GM12878 (cell line): Measurements from ENCODE around the gene COL11A1. TPM values are rescaled to one million over a fixed set of nuclear protein-coding genes. Genes with fewer than 3 reads are reported as not detected.

Experiments used
- ATAC-seq: fragments of 200-7000 bp; cut with Tn5 transposase; 3 replicates; pipeline ENCODE4 v1.9.1; 2020; ENCODE audit warnings: mild to moderate bottlenecking, moderate library complexity
- BruUV-seq: library from RNA; stranded (reverse); fragments of 400-500 nt; replicated peaks from 2 replicates; lab custom pipeline; 2021; lab: Mats Ljungman, UMichigan
- CTCF ChIA-PET: fragments of 300-600 bp; sonication (Branson Sonifier 250); formaldehyde crosslinking; extraction: SDS; loops from one replicate; lab custom pipeline; 2021; ENCODE audit warnings: inconsistent platforms; lab: Yijun Ruan, JAX
- POLR2A ChIA-PET: fragments of 350-600 bp; formaldehyde crosslinking; extraction: SDS; loops from one replicate; lab custom pipeline; 2021; ENCODE audit warnings: inconsistent platforms; lab: Charles Lee
- RAD21 ChIA-PET: fragments of 300-600 bp; sonication (Branson Sonifier 250); formaldehyde crosslinking; loops from one replicate; lab custom pipeline; 2023; ENCODE audit warnings: antibody characterized with exemption; ENCODE audit not compliant: unreplicated experiment; lab: Charles Lee
- SMC1A ChIA-PET: fragments of 300-600 bp; sonication (Branson Sonifier 250); formaldehyde crosslinking; loops from one replicate; lab custom pipeline; 2023; ENCODE audit not compliant: unreplicated experiment, uncharacterized antibody; lab: Charles Lee
- DNase-seq: peaks from one replicate; pipeline ENCODE4 v3.0.0-alpha.2; 2011; ENCODE audit warnings: low read depth, low spot score
- FAIRE-seq: peaks from 3 replicates; lab custom pipeline; 2011; peaks lifted over from hg19 to GRCh38; lab: Jason Lieb, UNC
- H2AFZ ChIP-seq: 2 replicates; pipeline ENCODE4 v1.6.0; 2011; ENCODE audit warnings: low read depth, low read length, control low read depth; ENCODE audit not compliant: control insufficient read depth
- H3K27ac ChIP-seq: 2 replicates; pipeline ENCODE4 v1.5.1; 2011; ENCODE audit warnings: control low read depth; ENCODE audit not compliant: control insufficient read depth, insufficient read depth
- H3K27me3 ChIP-seq, 2 experiments: replicated peaks in 1 of 2; 2 replicates each; pipeline versions ENCODE4 v1.6.0 to v1.6.1; 2011; ENCODE audit warnings: low read length in 1 of 2; ENCODE audit not compliant: control insufficient read depth in 2 of 2, insufficient read depth in 2 of 2
- H3K36me3 ChIP-seq, 2 experiments: 2 replicates each; pipeline ENCODE4 v1.5.1; 2011; ENCODE audit warnings: low read length in 1 of 2; ENCODE audit not compliant: control insufficient read depth in 2 of 2, insufficient read depth in 2 of 2
- H3K4me1 ChIP-seq: 2 replicates; pipeline ENCODE4 v1.6.1; 2011; ENCODE audit warnings: mild to moderate bottlenecking, low read length, moderate library complexity, mixed read lengths; ENCODE audit not compliant: control insufficient read depth, insufficient read depth
- H3K4me2 ChIP-seq: 2 replicates; pipeline ENCODE4 v1.6.0; 2011; ENCODE audit warnings: control low read depth; ENCODE audit not compliant: control insufficient read depth, insufficient read depth
- H3K4me3 ChIP-seq: fragments of 200-600 bp; sonication (generic); 2 replicates; pipeline ENCODE4 v1.5.1; 2016
- H3K79me2 ChIP-seq: 2 replicates; pipeline ENCODE4 v1.6.0; 2011; ENCODE audit warnings: low read length; ENCODE audit not compliant: control insufficient read depth, insufficient read depth
- H3K9ac ChIP-seq: 2 replicates; pipeline ENCODE4 v1.8.0; 2011; ENCODE audit warnings: low read length, control low read depth, mixed read lengths; ENCODE audit not compliant: control insufficient read depth, insufficient read depth
- H3K9me3 ChIP-seq: replicated peaks from 3 replicates; pipeline ENCODE4 v1.5.1; 2011; ENCODE audit warnings: mild to moderate bottlenecking, low read length; ENCODE audit not compliant: control insufficient read depth, insufficient read depth
- H4K20me1 ChIP-seq: 2 replicates; pipeline ENCODE4 v1.6.0; 2011; ENCODE audit not compliant: control insufficient read depth, insufficient read depth
- CHD4 ChIP-seq: fragments of 200-600 bp; sonication (generic); IDR thresholded peaks from 2 replicates; pipeline ENCODE4 v1.6.1; 2016; ENCODE audit warnings: mild to moderate bottlenecking
- CREM ChIP-seq: IDR thresholded peaks from 2 replicates; pipeline ENCODE4 v1.6.1; 2014; ENCODE audit warnings: antibody characterized with exemption, low read depth
- DPF2 ChIP-seq: fragments of 450-650 bp; IDR thresholded peaks from 2 replicates; pipeline ENCODE4 v1.6.1; 2017; ENCODE audit warnings: mild to moderate bottlenecking
- STAT3 ChIP-seq: IDR thresholded peaks from 2 replicates; pipeline ENCODE4 v1.6.1; 2011; ENCODE audit warnings: low read depth, low read length, improper control_type of control experiment
- SUZ12 ChIP-seq: fragments of 200-600 bp; sonication (generic); IDR thresholded peaks from one replicate; pipeline ENCODE4 v1.6.1; 2018; ENCODE audit warnings: antibody characterized with exemption, mild to moderate bottlenecking; ENCODE audit not compliant: unreplicated experiment
- ZBTB4 ChIP-seq: fragments of 450-650 bp; formaldehyde crosslinking; IDR thresholded peaks from 2 replicates; pipeline ENCODE4 v1.4.0; 2022; ENCODE audit warnings: mild to moderate bottlenecking, moderate library complexity
- WGBS: methylation state at CpG from one replicate; pipeline ENCODE4 v1.1.6; 2016; ENCODE audit warnings: low lambda C conversion rate; ENCODE audit not compliant: insufficient replicate concordance, insufficient coverage; ENCODE audit errors: missing lambda C conversion rate; 5-methylcytosine and 5-hydroxymethylcytosine counted together
- in situ Hi-C: fragments of 300-500 bp; cut with MboI; formaldehyde crosslinking; loops from 9 replicates; pipeline ENCODE4 v1.14.3; 2018; ENCODE audit warnings: mixed read lengths
- intact Hi-C: fragments of 100-400 bp; cut with micrococcal nuclease; formaldehyde crosslinking; loops from one replicate; pipeline ENCODE4 v1.14.2; 2022; ENCODE audit not compliant: unreplicated experiment
- polyA plus RNA-seq, 11 experiments: library from polyadenylated mRNA; depleted of rRNA in 4 of 11; unstranded in 6 of 11; stranded (reverse) in 5 of 11; fragments of >200 nt; fragmentation: Nextera tagmentation in 4 of 11; fragmentation: Illumina TruSeq in 1 of 11; extraction: Ambion mirVana in 4 of 11; extraction: Trizol in 1 of 11; gene quantifications; 1 replicate in 1 of 11; 2 replicates in 10 of 11; pipeline versions ENCODE4 v1.2.1 to v1.2.3, GENCODE V29; 2011 to 2016; ENCODE audit warnings: inconsistent platforms in 2 of 11, missing spikeins in 2 of 11, low read depth in 1 of 11
- total RNA-seq, 4 experiments: library from RNA; depleted of rRNA in 3 of 4; stranded (reverse); fragments of >200 nt in 3 of 4; fragmentation: Illumina TruSeq in 1 of 4; extraction: Trizol in 1 of 4; gene quantifications; 2 replicates each; pipeline versions ENCODE4 v1.2.1 to v1.2.3, GENCODE V29; 2013 to 2021
- TF ChIP-seq, protein P1 (sequence below): IDR thresholded peaks from 2 replicates; pipeline ENCODE4 v1.6.1; 2011; ENCODE audit warnings: low read depth, mild to moderate bottlenecking, low read length, moderate library complexity, borderline replicate concordance; ENCODE audit errors: extremely low read depth

The COL11A1 gene
- total and polyA plus RNA-seq, 10 of the 15 experiments (the other 5 are each of a cell fraction or from before 2014, with no cell fraction given) = 0.11 TPM; not detected in 9

DNA sequence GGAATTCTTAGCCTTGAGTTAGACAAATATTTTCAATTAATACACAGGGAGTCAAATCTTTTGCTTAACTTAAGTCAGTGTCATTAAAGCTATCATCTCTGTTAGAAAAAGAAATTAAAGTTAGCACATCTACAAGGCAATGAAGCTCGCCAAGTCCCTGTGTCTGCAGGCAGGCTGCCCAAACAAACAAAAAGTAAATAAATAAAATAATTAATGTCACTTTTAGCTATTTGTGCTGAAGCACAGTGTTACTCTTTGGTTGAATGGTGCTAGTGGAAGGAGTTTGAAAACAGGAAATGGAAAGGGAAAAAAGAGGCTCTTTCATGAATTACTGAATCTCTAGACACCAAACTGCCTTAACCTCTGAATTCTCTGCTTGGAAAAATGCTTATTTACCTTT, 37.1 kb upstream of the COL11A1 start:
- H3K9me3 ChIP-seq = no peaks in the 10 kb centered on the region
- ATAC-seq (no peak), FAIRE-seq (no peak), DNase-seq (no peak)
- WGBS = 7% methylated on average over 1 of the region's 1 CpG
- RAD21 ChIA-PET = no interaction called here
- no peaks in the 10 kb centered on the region for H3K4me1 ChIP-seq
- no peak overlapping the region for H3K4me3 ChIP-seq
- H3K9ac ChIP-seq = no peak overlapping the region
- no peak for TF ChIP-seq ZBTB4 (CRISPR knock-in tag)
- no peak for TF ChIP-seq DPF2
- no peak for TF ChIP-seq CREM
- TF ChIP-seq STAT3 = no peak
- no peak for TF ChIP-seq SUZ12
- TF ChIP-seq, protein P1, sequence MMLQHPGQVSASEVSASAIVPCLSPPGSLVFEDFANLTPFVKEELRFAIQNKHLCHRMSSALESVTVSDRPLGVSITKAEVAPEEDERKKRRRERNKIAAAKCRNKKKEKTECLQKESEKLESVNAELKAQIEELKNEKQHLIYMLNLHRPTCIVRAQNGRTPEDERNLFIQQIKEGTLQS = no peak
- no peak for TF ChIP-seq CHD4
- no TSS peak for BruUV-seq
- H3K36me3 ChIP-seq = no peaks in the 10 kb centered on the region
- H3K27ac ChIP-seq = no peak overlapping the region
- no peaks in the 10 kb centered on the region for H4K20me1 ChIP-seq
- H3K79me2 ChIP-seq = no peaks in the 10 kb centered on the region
- SMC1A ChIA-PET = no interaction called here
- POLR2A ChIA-PET = no interaction called here
- intact Hi-C loops (no loop called here), in situ Hi-C loops (no loop called here)
- no peak overlapping the region for H3K4me2 ChIP-seq
- H2AFZ ChIP-seq = no peak overlapping the region
- H3K27me3 ChIP-seq = no peaks in the 10 kb centered on the region
- CTCF ChIA-PET = no interaction called here
